AG09319 (cell line): ENCODE results near the gene RIMS3.

Experiments
- DNase-seq: peaks from one replicate; pipeline ENCODE4 v3.0.0-alpha.2; 2010; ENCODE audit warnings: low read depth; ENCODE audit errors: extremely low read depth
- TF ChIP-seq, protein P1 (sequence below): IDR thresholded peaks from 2 replicates; pipeline ENCODE4 v1.5.1; 2011; ENCODE audit warnings: low read depth, mild to moderate bottlenecking, inconsistent platforms, low read length, moderate library complexity

Gene RIMS3

DNA sequence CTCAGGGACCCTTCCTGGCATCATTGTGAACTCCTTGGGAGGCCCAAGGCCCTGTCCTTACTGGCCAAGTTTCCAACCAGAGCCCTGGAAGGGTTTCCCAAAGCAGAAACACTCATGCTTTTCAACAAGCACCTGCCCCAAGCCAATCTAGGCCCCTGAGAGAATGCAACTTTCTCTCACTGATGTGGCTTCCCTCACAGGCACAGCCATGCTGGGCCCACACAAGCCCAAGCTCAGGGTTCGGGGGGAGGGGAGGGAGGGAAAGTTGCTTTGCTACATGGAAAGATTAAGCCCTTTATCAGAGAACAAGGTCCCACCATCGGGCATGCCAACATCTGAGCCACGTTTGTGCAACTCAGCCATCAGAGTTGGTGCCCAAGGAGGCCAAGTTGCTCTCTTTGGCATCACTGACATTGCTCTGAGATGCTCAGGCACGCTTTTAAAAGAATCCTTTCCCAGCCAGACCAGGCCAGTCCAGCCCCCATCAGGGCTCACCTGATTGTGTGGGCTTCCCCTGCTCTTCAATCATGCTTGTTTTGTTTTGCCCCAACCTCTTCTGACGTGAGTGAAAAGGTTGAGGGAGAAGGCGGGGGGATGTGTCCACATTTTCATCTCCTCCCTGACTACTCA, 43.5 kb downstream of the RIMS3 start:
- TF ChIP-seq, protein P1, sequence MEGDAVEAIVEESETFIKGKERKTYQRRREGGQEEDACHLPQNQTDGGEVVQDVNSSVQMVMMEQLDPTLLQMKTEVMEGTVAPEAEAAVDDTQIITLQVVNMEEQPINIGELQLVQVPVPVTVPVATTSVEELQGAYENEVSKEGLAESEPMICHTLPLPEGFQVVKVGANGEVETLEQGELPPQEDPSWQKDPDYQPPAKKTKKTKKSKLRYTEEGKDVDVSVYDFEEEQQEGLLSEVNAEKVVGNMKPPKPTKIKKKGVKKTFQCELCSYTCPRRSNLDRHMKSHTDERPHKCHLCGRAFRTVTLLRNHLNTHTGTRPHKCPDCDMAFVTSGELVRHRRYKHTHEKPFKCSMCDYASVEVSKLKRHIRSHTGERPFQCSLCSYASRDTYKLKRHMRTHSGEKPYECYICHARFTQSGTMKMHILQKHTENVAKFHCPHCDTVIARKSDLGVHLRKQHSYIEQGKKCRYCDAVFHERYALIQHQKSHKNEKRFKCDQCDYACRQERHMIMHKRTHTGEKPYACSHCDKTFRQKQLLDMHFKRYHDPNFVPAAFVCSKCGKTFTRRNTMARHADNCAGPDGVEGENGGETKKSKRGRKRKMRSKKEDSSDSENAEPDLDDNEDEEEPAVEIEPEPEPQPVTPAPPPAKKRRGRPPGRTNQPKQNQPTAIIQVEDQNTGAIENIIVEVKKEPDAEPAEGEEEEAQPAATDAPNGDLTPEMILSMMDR: no peak
- no peak for DNase-seq

DNA sequence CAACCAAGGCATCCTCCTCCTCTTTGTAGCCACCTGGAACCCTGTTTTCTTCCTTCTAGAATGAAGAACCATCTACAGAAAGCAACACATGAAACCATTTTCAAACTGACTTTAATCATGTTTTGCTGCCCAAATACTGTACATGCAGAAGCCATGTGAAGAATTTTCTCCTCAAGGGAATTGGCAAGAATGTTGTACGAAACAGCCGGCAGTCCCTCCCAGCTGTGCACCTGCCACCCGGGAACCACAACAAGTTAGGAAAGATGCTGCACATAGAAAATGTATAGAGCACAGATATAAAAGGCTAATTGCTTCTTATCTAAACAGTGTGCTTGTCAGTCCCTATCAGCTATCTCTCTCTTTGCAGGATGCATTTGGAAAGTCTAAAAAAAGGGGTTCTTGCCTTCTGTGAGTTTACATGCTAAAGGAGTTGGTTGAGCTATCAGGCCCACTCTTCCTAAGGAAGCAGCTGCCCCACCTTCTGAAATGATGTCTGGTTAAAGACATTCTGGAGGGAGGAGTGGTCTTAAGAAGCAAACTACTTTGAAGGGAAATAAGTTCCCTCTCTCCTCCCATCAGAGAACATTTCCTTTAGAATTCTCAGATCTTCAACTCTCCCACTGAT, 44.8 kb downstream of the RIMS3 start:
- TF ChIP-seq, protein P1: no peak
- no peak for DNase-seq

DNA sequence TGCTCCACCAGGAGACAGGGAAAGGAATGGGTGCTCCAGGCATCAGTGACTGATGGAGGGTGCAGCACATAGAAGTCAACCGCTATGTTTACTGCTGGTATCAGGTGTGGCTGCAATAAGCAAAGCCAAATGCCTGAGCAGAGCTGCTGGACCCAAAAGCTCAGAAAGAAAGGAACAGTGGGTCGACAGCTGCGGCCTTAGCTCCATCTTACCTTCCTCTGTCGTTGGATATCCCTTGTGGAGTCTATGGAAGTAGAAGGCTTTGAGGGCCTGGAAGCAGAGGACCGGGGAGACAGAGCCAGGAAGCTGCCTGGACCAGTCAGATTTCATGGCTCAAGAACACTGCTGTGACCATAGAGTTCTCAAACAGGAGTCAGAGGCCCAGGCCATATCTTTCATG, 45.3 kb downstream of the RIMS3 start:
- TF ChIP-seq, protein P1: no peak

DNA sequence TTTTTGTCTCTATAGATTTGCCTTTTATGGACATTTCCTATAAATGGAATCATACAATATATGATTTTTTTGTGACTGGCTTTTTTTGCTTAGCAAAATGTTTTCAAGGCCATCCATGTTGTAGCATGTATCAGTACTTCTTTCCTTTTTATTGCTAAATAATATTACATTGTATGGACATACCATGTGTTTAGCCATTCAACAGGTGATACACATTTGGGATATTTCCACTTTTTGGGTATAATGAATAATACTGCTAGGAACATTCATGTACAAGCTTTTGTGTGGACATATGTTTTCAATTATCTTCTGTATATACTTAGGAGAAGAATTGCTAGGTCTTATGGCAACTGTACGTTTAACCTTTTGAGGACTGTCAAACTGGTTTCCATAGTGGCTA, 47.4 kb downstream of the RIMS3 start:
- no peak for DNase-seq
- TF ChIP-seq, protein P1: no peak

More for the DNA sequence above, 45.3 kb downstream of the RIMS3 start:
- DNase-seq: no peak

DNA sequence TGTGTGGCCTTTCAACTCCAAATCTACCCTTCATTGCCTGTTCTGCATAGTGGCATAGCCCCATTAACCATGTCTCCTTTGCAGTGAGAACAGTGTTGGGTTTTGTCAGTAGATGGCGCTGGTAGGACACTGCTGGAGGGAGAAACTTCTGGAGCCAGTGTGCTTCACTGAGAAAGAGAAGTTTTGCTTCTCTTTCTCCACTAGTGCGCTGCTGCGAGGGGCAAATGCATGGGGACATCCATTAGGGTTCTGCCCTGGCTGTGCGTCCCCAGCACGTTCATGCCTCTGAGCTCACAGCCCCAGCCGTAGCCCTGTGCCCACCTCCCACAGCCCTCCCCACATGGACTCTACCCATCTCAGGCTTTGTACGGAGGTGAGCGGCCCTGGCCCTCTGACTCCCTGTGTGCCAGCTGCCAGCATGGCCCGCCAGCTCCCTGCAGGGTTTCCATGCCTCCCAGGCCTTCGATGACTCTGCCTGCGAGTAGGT, 53.1 kb downstream of the RIMS3 start:
- DNase-seq: peak; percentile 8
- TF ChIP-seq, protein P1: peak; percentile 88

DNA sequence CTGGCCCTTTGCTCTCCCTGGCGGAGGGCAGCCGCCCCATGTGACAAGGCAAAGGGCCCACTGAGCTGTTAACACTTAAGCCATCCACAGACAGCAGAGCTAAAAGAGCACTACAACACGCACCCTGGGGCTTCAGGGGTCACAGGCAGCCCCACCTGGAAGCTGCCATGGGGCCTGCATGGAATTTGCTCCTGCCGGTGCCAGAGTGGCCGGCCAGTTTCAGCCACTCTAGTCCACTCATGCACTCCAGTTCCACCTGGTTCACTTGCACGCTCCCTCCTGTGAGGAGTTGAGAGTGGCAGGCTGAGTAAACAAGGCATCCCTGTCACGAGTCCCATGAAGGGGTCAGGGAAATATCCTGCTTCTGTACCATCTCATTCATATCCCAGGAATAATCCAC, 55.3 kb downstream of the RIMS3 start:
- no peak for DNase-seq
- TF ChIP-seq, protein P1: no peak

DNA sequence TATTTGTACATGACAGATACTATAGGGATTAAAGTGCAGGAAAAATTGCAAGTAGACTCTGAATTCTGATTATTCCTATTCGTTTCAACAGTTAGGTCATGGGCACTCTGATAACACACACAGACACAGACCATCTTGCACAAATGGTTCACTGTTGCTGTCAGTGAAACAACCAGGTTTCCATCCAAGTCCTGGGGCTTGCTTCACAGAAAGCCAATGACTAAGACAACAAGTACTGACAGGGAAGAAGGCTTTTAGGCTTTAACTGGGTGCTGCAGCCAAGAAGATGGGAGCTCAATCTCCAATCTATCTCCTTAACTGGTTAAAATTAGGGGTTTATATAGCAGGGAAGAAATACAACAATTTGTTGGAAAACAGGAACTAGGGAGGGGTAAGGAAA, 57.6 kb downstream of the RIMS3 start:
- DNase-seq: no peak

More for the DNA sequence above, 57.6 kb downstream of the RIMS3 start:
- TF ChIP-seq, protein P1: no peak
